Fibroblast of the aortic adventitia (primary cell): ENCODE measurements around the gene OR10C1. TPM values are rescaled to one million over a fixed set of nuclear protein-coding genes. Genes with fewer than 3 reads are reported as not detected.

Source experiments
- DNase-seq: peaks from one replicate; pipeline ENCODE4 v3.0.0-alpha.2; 2010; ENCODE audit warnings: low read depth
- H3K4me3 ChIP-seq: 2 replicates; pipeline ENCODE4 v1.5.1; 2011; ENCODE audit warnings: low read depth, mild to moderate bottlenecking, control low read depth, low read length, moderate library complexity
- total RNA-seq: library from RNA; depleted of rRNA; stranded (reverse); fragments of >200 nt; gene quantifications from 2 replicates; pipeline ENCODE4 v1.2.3, GENCODE V29; 2012; ENCODE audit warnings: low replicate concordance
- TF ChIP-seq, protein P1 (sequence below): IDR thresholded peaks from 2 replicates; pipeline ENCODE4 v1.5.1; 2011; ENCODE audit warnings: mild to moderate bottlenecking, low read length, control low read depth, inconsistent platforms; ENCODE audit not compliant: insufficient read depth

The OR10C1 gene
- total RNA-seq, 1 donor: not detected

DNA sequence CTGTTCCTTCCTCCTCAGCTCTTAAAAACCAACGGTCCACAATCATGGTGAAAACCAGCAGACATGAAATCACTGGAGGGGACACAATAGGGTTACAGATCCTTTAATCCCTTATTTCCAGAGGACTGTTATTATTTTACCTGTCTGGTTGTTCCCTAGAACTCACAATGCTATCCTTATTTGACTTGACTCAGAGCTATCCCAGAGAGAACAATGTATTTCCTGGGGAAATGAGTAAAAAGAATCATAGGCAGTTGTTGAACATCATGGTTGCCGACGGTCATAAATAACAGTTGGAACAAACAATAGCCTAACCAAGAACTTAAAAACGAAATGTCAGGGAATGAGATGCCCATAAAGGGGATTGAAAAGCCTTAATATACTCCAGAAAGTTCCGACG, 27.1 kb downstream of the OR10C1 start:
- TF ChIP-seq, protein P1, sequence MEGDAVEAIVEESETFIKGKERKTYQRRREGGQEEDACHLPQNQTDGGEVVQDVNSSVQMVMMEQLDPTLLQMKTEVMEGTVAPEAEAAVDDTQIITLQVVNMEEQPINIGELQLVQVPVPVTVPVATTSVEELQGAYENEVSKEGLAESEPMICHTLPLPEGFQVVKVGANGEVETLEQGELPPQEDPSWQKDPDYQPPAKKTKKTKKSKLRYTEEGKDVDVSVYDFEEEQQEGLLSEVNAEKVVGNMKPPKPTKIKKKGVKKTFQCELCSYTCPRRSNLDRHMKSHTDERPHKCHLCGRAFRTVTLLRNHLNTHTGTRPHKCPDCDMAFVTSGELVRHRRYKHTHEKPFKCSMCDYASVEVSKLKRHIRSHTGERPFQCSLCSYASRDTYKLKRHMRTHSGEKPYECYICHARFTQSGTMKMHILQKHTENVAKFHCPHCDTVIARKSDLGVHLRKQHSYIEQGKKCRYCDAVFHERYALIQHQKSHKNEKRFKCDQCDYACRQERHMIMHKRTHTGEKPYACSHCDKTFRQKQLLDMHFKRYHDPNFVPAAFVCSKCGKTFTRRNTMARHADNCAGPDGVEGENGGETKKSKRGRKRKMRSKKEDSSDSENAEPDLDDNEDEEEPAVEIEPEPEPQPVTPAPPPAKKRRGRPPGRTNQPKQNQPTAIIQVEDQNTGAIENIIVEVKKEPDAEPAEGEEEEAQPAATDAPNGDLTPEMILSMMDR: no peak
- no peak for DNase-seq
- no peak overlapping the region for H3K4me3 ChIP-seq

DNA sequence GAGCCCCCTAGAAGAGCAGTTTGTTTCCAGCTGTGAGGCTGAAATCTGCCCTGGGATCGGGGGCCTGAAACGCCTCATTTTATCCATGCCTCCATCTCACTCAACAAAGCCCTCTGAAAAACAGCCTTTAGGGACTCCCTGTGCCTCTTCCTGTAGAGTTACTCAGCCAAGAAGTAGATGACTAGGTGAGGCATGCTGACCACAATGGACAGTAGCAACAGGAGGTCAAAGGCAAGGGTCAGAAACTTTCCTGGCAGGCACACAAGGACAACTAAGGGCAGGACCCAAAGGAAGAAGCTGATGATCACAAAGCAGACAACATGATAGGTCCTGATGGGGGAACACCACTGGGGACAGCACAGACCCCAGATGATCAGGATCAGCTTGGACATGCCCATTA, 35.9 kb downstream of the OR10C1 start:
- TF ChIP-seq, protein P1: no peak
- H3K4me3 ChIP-seq: no peak overlapping the region
- no peak for DNase-seq

- TF ChIP-seq, protein P1: no peak
- H3K4me3 ChIP-seq: no peak overlapping the region
- no peak for DNase-seq
These were observed 38.9 kb downstream of the OR10C1 start for GRCh38 chr6:29477923-29478450.

GRCh38 chr6:29478740-29479139, 39.6 kb downstream of the OR10C1 start:
- DNase-seq: no peak
- H3K4me3 ChIP-seq: no peak overlapping the region
- TF ChIP-seq, protein P1: no peak

GRCh38 chr6:29479560-29479959, 40.5 kb downstream of the OR10C1 start:
- H3K4me3 ChIP-seq: no peak overlapping the region
- DNase-seq: no peak
- TF ChIP-seq, protein P1: no peak

DNA sequence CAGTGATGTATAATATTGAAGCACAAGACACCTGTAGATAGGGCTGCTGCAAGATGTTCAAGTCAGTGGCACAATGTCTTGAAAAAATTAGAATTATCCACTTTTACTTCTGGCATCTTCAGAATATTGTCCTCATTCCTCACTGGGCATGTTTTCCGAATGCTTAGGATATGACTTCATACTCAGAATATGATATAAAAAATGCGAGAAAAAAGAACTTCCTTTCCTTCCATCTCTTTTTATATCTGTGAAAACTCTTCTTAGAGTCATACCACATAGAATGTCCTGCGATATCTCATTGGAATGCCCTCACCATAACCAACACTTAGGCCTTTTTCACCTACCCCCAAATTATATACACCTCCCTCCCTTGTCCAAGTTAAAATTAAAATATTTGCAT, 44.1 kb downstream of the OR10C1 start:
- H3K4me3 ChIP-seq: no peak overlapping the region
- TF ChIP-seq, protein P1: no peak
- no peak for DNase-seq

- TF ChIP-seq, protein P1: no peak
- DNase-seq: no peak
- H3K4me3 ChIP-seq: no peak overlapping the region
These were observed 44.6 kb downstream of the OR10C1 start for GRCh38 chr6:29483735-29484134.
